ENCODE results near the gene MSL2.
"Not testable (repeated sequence)": the region's sequence is repeated elsewhere in the genome, so short reads cannot be mapped to it uniquely, and the experiment has no call there.

MSL2 gene

DNA sequence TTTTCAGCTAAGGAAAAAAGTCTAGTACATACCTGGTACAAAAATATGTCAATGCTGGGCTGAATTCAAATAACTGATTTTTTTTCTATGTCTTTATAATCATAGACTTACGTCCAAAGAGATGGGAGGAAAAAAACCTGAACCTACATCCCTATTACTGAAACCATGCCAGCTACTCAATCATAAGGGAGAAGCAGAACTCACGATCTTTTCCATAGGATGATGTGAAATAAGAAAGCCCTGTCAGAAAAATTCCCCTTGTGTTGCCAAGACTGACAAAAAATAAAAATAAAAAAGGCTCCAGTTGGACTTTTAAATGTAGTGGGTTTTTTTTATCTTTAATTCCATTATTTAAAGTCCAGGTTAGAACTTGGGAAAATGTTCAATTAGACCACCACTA, 3.3 kb downstream of the MSL2 start:
- no peak for DNase-seq (ENCODE audit: low read depth)

DNA sequence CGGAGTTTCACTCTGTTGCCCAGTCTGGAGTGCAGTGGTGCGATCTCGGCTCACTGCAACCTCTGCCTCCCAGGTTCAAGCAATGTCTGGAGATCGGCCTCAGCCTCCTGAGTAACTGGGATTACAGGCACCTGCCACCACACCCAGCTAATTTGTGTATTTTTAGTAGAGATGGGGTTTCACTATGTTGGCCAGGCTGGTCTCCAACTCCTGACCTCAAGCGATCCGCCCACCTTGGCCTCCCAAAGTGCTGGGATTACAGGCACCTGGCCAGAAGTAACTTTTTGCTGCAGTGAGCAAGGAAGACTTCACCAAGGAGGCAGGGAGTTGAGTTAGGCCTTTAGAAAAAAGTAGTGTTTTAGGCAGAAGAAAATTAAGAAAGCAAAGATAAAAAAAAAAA, 3.9 kb downstream of the MSL2 start:
- not testable (repeated sequence) for DNase-seq (ENCODE audit: low read depth)

DNA sequence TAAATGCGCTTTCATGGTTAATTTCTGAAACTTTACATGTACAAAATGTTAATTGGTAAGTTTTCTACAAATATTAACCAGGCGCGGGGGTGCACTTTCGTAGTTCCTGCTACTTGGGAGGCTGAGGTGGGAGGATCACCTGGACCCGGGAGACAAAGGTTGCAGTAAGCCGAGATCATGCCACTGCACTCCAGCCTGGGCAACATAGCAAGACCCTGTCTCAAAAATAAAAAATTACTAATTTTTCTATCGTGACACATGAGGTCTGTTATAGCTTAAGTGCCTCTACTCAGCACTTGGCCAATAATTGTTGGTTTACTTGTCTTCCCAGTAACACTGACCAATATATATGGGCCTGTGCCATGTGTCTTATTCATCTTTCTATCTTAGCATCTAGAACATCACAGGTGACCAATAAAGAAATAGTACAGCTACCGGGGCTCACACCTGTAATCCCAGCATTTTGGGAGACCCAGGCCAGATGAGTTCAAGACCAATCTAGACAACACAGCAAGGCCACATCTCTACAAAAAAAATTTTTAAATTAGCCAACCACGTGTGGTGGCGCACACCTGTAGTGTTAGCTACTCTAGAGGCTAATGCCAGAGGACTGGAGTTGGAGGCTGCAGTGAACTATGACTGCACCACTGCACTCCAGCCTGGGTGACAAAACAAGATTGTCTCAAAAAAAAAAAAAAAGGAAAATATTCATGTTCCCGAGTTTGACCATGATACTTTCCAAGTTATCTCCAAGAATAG, 6.1 kb downstream of the MSL2 start:
- no peak for DNase-seq (ENCODE audit: low read depth)

DNA sequence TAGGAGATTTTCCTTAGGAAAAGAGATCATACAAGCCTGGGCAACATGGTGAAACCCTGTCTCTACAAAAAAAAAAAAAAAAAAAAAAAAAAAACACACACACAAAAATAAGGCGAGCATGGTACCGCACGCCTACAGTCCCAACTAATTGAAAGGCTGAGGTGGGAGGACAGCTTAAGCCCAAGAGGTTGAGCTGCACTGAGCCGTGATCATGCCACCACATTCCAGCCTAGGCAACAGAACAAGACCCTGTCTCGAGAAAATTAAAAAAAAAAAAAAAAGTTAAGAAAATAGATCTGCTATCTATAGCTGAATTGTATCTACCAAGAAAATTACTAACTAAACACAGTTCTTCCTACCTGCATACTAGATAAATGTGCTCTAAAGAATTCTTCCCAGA, 7.1 kb downstream of the MSL2 start:
- no peak for DNase-seq (ENCODE audit: low read depth)

DNA sequence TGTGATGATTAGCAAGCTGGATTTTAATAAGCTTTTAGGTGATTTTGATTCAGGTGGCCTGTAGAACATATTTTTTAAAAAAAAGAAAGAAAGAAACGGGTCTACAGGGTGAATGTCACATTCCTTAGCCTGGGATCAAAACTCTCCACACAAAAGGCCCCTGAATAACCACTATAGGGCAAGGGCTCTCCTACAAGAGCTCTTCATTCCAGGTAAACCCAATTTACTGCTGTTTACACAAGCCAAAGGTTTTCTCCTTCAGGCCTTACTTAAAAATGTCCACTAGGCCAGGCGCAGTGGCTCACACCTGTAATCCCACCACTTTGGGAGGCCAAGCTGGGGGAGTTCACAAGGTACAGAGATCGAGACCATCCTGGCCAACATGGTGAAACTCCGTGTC, 8.3 kb downstream of the MSL2 start:
- no peak for DNase-seq (ENCODE audit: low read depth)

DNA sequence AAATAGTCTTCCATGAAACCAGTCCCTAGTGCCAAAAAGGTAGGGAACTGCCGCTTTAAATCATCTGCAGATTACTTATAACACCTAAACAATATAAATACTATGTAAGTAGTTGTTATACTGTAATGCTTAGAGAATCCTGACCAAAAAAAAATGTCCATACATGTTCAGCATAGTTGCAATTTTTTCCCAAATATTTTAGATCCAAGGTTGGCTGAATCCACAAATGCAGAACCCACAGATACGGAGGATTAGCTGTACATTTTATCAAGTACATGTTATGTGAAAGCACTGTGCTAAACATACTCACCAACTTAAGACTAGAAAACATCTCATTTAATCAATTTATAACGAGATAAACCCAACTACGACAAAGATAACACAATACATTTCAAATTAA, 9.3 kb downstream of the MSL2 start:
- no peak for DNase-seq (ENCODE audit: low read depth)

DNA sequence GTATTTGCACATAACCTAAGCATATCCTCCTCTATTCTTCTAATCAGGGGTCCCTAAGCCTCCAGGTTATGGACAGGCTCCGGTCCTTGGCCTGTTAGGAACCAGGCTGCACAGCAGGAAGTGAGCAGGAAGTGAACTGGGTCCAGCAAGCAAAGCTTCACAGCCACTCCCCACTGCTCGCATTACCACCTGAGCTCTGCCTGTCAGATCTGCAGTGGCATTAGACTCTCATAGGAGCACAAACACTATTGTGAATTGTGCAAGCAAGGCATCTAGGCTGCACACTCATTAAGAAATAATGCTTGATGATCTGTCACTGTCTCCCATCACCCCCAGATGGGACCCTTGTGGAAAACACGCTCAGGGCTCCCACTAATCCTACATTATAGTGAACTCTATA, 9.8 kb downstream of the MSL2 start:
- DNase-seq (ENCODE audit: low read depth), result no peak

DNA sequence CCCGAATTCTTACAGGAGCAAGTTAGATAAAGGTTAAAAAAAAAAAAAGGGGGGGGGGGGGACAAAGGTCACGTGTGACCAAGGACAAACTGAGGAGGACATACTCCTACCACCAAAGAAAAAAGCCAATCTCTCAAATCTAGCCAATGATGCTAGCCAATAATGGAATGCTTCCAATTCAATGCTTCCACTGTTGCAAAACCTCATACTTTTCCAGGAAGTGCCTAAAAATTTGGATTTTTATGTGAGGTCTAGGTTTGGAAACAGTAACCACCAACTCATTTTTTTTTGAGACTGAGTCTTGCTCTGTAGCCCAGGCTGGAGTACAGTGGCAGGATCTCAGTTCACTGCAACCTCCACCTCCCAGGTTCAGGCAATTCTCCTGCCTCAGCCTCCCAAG, 11.4 kb downstream of the MSL2 start:
- DNase-seq (ENCODE audit: low read depth), result no peak

DNA sequence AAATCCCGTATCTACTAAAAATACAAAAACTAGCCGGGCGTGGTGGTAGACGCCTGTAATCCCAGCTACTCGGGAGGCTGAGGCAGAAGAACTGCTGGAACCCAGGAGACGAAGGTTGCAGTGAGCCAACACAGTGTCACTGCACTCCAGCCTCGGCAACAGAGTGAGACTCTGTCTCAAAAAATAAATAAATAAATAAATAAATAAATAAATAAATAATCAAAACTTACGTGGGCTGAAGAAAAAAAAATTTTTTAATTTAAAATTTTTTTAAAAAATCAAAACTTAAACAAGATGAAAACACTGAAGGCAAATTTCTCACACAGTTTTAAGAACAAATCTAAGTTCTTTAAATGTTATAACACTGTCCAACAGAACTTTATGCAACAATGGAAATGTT, 14.4 kb downstream of the MSL2 start:
- no peak for DNase-seq (ENCODE audit: low read depth)

DNA sequence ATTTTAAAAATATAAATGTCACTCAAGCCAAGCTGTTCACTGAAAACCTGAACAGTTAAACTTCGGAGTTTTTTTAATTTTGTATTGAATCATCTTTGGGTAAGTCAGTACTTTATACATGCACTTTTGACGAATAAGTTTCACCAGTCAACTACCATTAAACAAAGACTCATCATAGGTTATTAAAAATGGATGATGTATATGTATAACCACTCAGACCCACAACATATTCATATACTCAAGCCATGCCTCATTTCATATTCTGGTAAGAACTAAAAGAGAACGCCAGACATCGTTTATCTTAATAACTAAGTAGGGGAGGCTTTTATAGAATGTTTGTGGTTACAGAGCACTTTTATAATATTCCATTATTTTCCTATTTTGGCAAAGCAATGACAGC, 18.3 kb downstream of the MSL2 start:
- no peak for DNase-seq (ENCODE audit: low read depth)

DNA sequence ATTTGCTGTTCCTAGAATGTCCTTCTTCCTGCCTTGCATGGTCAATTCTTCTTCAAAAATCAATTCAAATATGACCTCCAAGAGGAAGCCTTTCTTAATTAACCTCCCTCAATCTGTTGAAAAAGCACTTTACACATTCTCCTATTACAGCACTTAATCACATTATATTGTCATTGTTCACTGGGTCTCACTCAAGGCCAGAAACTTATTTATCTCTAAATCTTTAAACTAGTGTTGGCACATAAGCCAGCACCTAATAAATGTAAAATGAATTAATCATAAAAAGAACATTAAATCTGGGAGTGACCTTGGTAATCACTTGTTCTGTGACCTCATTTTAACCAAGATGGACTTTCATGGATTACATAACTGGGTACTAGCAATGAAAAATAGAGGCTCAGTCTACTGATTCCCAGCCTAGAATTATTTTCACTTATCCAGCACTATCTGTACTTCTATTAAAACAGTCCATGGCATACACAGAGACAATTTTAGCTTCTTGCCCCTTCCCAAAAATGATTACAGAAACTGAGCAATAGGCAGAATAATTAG, 22.1 kb downstream of the MSL2 start:
- no peak for DNase-seq (ENCODE audit: low read depth)

DNA sequence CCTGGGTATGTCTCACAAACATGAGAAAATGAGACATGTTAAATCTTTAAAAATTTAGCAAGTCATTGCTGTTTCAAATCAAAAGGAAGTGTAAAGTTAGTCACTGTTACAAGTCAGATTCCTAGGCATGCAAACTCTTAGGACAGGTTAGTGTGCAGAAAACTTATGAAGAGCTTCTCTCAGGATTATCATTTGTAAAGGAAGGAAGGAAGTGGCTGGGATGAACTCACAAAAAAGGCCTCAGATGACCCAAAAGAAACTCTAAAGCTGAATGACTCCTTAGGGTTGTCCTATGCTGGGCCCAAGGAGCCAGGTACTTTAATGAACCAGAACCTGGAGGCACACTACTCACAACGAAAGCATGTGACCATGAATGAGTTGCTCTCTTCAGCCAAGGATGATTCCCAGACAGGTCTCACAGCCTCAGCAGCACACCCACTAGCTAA, 25.0 kb downstream of the MSL2 start:
- DNase-seq (ENCODE audit: low read depth), result no peak

DNA sequence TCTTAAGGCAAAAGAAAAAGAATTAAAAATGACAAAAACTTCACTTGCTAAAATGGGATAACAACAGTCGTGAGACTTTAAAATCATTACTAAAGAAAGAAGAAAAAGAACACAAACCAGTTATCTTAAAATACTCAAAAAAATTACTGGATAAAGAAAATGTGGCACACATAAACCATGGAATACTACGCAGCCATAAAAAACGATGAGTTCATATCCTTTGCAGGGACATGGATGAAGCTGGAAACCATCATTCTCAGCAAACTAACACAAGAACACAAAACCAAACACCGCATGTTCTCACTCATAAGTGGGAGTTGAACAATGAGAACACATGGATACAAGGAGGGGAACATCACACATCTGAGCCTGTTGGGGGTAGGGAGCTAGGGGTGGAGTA, 27.9 kb downstream of the MSL2 start:
- DNase-seq (ENCODE audit: low read depth), result not testable (repeated sequence)

DNA sequence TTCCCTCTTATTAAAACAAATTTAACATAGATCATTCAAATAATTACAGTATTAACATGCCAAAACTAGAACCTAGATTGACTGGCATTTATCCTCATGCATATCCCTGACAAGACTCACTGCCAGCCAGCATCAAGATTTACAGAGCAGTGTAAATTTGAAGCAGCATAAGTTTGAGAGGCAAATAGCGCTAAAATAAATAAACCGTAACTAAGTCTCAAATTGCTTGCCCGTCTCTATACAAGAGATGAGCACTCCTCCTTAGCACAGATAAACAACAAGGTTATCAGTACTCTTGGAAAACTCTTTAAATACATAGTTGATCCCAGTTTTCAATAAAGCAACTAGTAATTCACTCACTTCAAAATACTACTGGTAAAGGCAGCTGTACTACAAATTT, 29.6 kb downstream of the MSL2 start:
- DNase-seq (ENCODE audit: low read depth), result no peak

DNA sequence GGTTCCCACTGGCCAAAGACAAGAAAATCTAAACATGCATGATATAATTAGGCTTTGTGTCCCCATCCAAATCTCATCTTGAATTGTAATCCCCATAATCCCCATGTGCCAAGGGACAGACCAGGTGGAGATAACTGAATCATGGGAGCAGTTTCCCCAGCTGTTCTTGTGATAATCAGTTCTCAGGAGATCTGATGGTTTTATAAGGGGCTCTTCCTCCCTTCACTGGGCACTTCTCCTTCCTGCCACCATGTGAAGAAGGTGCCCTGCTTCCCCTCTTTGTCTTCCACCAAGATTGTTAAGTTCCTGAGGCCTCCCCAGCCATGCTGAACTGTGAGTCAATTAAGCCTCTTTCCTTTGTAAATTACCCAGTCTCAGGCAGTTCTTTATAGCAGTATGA, 32.5 kb downstream of the MSL2 start:
- not testable (repeated sequence) for DNase-seq (ENCODE audit: low read depth)

DNA sequence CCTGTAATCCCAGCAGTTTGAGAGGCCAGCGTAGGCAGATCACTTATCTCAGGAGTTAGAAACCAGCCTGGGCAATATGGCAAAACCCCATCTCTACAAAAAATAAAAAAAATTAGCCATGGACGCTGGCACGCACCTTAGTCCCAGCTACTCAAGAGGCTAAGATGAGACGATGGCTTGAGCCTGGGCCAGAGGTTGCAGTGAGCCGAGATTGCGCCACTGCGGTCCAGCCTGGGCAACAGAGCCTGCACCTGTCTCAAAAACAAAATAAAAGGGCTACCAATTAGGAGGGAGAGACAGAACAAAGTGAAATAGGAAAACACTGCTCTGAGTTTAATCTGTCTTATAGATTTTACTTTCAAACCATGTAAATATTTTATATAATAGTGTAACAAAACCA, 33.8 kb downstream of the MSL2 start:
- DNase-seq (ENCODE audit: low read depth), result no peak

DNA sequence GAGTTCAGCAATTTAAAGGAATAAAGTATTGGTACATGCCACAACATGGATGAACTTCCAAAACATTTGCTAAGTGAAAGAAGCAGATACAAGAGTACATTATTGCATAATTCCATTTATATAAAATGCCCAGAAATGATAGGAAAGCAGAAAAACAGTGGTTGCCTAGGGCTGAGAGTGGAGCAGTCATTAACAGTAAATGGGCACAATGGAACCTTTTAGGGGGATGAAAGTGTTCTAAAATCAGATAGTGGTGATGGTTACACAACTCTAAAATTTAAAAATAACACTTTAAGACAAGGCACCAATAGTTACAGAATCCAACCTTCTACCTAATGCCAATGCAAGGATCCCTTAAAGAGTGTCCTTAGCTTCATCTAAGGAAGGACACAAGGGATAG, 34.6 kb downstream of the MSL2 start:
- DNase-seq (ENCODE audit: low read depth), result no peak

DNA sequence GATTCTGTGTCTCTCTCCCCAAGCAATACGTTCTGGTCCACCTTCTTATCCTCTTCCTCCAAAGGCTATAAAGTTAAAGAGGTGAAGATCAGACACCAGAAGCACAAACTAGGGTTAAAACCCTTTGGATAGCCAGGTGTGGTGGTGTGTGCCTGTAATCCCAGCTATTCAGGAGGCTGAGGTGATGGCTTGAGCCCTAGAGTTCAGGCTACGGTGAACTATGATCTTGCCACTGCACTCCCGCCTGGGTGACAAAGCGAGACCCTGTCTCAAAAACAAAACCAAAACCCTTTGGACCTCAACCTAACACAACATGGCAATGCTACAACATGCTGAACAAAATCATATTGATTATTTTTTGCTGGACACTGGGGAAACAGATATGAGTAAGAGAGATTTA, 43.2 kb downstream of the MSL2 start:
- DNase-seq (ENCODE audit: low read depth), result no peak

DNA sequence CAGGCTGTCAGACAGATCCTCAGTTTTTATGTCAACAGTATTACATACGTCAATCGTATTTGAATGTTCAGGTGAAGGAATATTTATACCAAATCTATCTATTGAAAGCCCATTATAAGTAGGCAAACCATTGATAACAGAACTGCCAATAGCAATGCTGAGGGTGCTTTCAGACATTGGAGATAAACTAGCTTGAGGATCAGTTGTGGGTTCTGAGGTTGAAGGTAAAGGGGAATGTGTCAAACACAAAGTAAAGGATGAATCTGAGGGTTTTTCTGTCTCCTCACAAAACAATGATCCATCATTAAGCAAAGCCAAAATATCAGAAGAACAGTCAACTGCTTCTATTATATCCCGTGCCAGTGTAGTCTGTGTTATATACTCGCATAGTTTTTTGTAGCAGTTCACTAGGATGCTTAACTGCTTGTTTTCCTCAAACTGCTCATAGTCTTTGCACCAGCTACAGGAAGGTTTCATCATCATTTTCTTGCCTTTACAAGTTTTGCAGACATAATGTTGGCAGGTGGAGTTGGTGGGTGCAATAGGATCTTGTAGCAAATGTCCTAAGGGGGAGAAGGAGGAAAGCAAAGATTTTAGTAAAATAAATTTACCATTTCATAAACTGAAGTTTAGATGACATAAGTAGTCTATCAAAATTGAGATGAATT, 43.8 kb downstream of the MSL2 start:
- DNase-seq (ENCODE audit: low read depth), result no peak

DNA sequence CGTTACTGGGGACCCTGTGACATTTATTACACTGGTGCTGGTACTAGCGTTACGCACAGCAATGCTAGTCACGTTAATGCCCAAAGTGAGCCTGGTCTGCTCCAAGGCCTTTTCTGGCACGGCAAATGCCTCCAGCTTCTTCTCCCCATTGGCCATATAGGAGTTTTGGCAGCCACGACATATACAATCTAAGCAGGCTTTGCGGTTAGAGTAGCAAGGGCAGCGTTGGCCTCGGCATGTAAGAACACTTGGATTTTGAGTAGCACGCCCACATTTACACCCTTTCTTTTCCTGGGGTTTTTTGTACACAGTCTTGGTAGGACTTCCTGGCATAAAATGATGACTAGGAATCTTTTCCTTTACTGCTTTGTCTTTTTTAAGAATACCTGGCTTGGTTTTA, 44.9 kb downstream of the MSL2 start:
- no peak for DNase-seq (ENCODE audit: low read depth)

DNA sequence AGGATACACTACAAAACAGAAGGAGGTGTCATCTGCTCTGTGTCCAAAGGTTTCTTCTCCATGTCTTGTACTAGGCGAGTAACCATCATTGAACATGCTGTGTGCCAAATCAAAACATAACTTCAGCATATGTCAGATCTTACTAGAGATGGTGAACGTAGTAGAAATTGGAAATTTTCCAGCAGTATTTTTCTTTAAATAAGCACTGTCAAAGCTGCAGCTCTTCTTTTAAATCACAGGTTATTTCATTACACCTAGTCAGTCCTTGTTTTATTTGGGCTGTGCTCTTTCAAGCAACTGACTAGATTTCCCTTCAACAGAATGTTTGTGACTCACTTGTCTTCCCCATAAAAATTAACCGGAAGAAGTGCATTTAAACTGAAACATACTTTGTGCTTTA, 46.5 kb downstream of the MSL2 start:
- DNase-seq (ENCODE audit: low read depth), result no peak

DNA sequence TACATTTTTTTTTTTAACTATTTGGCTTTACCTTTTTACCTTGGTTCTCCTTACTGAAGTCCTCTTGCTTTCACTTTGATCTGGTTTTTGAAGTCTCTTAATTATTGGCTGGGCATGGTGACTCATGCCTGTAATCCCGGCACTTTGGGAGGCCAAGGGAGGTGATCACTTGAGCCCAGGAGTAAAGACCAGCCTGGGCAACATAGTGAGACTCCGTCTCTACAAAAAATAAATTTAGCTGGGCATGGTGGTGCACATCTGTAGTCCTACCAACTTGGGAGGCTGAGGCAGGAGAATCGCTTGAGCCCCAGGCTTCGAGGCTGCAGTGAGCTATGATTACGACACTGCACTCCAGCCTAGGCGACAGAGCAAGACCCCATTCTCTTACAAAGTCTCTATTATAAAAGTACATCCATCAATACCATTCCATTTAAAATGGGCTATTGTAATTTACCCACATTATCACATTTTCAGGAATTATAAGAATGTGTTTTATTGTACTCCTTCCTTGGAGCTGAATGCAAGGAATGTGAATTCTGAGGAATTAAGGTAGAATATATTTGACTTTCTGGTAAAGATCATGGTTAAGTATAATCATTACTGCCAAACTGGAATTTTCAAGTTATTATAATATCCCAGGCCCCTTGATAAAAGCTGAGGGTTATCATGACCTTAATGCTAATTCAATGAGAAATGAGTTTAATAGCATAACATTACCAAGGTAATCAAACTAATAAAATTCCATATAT, 49.0 kb downstream of the MSL2 start:
- DNase-seq (ENCODE audit: low read depth), result no peak

DNA sequence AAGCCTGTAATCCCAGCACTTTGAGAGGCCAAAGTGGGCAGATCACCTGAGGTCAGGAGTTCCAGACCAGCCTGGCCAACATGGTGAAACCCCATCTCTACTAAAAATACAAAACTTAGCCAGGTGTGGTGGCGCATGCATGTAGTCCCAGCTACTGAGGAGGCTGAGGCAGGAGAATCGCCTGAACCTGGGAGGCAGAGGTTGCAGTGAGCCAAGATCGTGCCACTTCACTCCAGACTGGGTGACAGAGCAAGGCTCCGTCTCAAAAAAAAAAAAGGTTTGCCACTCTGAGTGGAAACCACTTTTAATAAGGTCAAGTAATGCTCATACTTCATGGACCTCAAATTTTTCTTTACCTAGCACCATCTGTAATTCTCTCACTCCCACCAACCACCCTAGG, 51.7 kb downstream of the MSL2 start:
- DNase-seq (ENCODE audit: low read depth), result not testable (repeated sequence)

Data from CMK (cell line).